GM18505 (cell line): ENCODE data around the gene DBF4B.
"Not testable (repeated sequence)": the region's sequence is repeated elsewhere in the genome, so short reads cannot be mapped to it uniquely, and the experiment has no call there.

Experiments
- ATAC-seq: cut with Tn5 transposase; IDR thresholded peaks from one replicate; pipeline ENCODE4 v1.9.1; 2021; ENCODE audit not compliant: unreplicated experiment
- POLR2A ChIP-seq: IDR thresholded peaks from 4 replicates; pipeline ENCODE4 v1.6.1; 2011; ENCODE audit warnings: borderline replicate concordance; ENCODE audit not compliant: insufficient read depth, insufficient read length; ENCODE audit errors: extremely low read depth

The DBF4B gene

GRCh38 chr17:44745301-44745700 lies 36.8 kb downstream of the DBF4B start:
- no peak for ATAC-seq
- TF ChIP-seq POLR2A, result no peak

GRCh38 chr17:44745738-44746137 lies 37.3 kb downstream of the DBF4B start:
- not testable (repeated sequence) for ATAC-seq

GRCh38 chr17:44747566-44747965 lies 39.1 kb downstream of the DBF4B start:
- no peak for ATAC-seq
- TF ChIP-seq POLR2A, result no peak

GRCh38 chr17:44749076-44749979 lies 40.9 kb downstream of the DBF4B start:
- TF ChIP-seq POLR2A, result no peak
- no peak for ATAC-seq

GRCh38 chr17:44749980-44750318 lies 41.5 kb downstream of the DBF4B start:
- TF ChIP-seq POLR2A, result no peak
- no peak for ATAC-seq

GRCh38 chr17:44751331-44751730 lies 42.9 kb downstream of the DBF4B start:
- no peak for ATAC-seq
- no peak for TF ChIP-seq POLR2A

- TF ChIP-seq POLR2A, result no peak
- no peak for ATAC-seq
Observed at GRCh38 chr17:44751806-44752205, 43.3 kb downstream of the DBF4B start.

- no peak for TF ChIP-seq POLR2A
- ATAC-seq, result no peak
Observed at GRCh38 chr17:44752953-44753861, 44.7 kb downstream of the DBF4B start.

GRCh38 chr17:44754276-44754675 lies 45.8 kb downstream of the DBF4B start:
- ATAC-seq, result no peak
- TF ChIP-seq POLR2A, result no peak

GRCh38 chr17:44755180-44755579 lies 46.7 kb downstream of the DBF4B start:
- not testable (repeated sequence) for ATAC-seq

GRCh38 chr17:44757045-44757917 lies 48.8 kb downstream of the DBF4B start:
- ATAC-seq, result no peak
- TF ChIP-seq POLR2A, result no peak

GRCh38 chr17:44757918-44758413 lies 49.5 kb downstream of the DBF4B start:
- no peak for ATAC-seq
- TF ChIP-seq POLR2A, result no peak
